Measurements from ENCODE around the gene NEMF. TPM values are rescaled to one million over a fixed set of nuclear protein-coding genes. Genes with fewer than 3 reads are reported as not detected.

NEMF gene
- total RNA-seq, 1 donor from 2014 or later: 87.9 TPM

DNA sequence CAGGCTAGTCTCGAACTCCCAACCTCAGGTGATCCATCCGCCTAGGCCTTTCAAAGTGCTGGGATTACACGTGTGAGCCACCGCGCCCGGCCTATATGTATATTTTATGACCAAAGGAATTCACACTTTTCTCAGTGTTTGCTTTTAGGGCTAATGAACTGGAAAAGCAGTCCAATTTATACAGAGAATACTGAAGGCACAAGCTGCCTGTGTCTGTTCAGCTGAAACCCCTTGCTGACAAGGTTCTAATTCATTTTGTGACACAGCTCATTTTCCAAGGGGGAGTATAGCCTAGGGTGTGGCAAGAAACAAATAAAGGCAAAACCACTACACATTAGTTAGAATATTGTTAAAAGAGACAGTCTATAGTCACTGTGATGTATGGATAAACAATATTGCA, 18.3 kb upstream of the NEMF start:
- Mint-ChIP-seq H3K27me3 (no peaks in the 10 kb centered on the region), H3K27ac (peak overlapping the region; percentile 77), H3K9me3 (no peaks in the 10 kb centered on the region), H3K4me1 (ENCODE audit: unreplicated experiment) (peaks cover 9% of the 10 kb centered on the region), H3K4me3 (no peak overlapping the region), H3K36me3 (no peaks in the 10 kb centered on the region)
- DNase-seq (ENCODE audit: extremely low spot score, unreplicated experiment): no peak
- TF ChIP-seq CTCF (conservative IDR thresholded peaks at IDR 0.05): no peak

DNA sequence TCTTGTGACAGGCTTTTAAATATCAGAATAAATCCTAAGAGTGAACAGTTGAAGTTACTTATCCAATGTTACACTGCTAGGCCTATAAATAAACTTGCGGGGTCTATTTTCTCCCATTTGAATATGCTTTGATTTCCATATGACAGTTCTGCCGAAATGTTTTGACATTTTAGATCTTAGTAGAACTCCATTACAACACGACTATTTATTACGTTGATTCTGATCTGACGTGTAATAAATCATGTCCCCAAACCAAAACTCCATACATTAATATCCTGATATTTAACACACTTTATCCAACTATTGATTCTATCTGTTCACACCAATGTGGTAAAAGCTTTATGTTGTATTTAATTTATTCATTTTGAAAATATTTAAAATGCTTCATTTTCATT, 16.1 kb upstream of the NEMF start:
- no peak for TF ChIP-seq CTCF (conservative IDR thresholded peaks at IDR 0.05)
- Mint-ChIP-seq H3K9me3 (no peaks in the 10 kb centered on the region), H3K36me3 (no peaks in the 10 kb centered on the region), H3K4me3 (peak overlapping the region; percentile 93), H3K27ac (peak overlapping the region; percentile 98), H3K4me1 (ENCODE audit: unreplicated experiment) (peaks cover 9% of the 10 kb centered on the region), H3K27me3 (no peaks in the 10 kb centered on the region)
- DNase-seq (ENCODE audit: extremely low spot score, unreplicated experiment): no peak

DNA sequence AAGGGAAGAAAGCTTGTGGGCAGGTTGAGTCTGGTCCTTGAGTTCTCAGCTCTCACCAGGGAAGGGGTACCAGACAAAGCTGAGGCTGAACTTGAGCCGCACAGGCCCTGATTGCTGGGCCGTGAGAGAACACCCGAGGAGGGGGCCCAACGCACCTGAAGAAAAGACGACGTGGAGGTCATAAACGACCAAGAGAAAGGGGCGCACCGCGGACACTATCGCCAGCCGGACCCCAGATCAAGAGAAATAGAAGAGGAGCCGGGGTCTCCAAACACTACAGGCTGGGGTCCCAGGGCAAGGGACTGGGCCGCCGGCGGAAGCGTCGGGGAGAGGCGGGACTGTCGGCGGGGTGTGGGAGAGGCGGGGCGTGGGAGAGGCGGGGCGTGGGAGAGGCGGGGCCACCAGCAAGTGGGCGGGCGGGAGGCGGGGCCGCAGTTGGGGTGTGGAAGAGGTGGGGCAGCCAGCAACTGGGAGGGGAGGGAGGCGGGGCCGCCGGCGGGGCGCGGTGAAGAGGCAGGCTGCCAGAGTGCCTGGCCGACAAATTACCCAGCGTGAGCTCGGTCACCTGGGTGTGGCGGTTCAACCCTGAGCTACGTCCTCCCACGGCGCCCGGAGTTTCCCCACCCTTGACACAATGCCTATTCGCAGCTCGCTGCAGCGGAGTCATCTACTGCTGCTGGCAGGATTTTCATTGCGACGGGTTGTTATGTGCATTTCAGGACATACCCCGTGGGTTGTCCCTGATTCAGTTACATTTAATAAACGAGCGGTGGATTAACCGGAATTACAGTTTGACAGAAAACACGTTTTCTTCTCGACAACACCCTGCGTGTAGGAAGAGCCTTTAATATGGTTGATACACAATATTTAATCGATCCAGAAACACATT, 15.5 kb upstream of the NEMF start:
- peak; percentile 92 for DNase-seq (ENCODE audit: extremely low spot score, unreplicated experiment)
- Mint-ChIP-seq H3K4me1 (ENCODE audit: unreplicated experiment) (peaks cover 9% of the 10 kb centered on the region), H3K9me3 (no peaks in the 10 kb centered on the region), H3K4me3 (peak overlapping the region; percentile 93), H3K27ac (peak overlapping the region; percentile 98), H3K27me3 (no peaks in the 10 kb centered on the region), H3K36me3 (no peaks in the 10 kb centered on the region)
- TF ChIP-seq CTCF (conservative IDR thresholded peaks at IDR 0.05): no peak

DNA sequence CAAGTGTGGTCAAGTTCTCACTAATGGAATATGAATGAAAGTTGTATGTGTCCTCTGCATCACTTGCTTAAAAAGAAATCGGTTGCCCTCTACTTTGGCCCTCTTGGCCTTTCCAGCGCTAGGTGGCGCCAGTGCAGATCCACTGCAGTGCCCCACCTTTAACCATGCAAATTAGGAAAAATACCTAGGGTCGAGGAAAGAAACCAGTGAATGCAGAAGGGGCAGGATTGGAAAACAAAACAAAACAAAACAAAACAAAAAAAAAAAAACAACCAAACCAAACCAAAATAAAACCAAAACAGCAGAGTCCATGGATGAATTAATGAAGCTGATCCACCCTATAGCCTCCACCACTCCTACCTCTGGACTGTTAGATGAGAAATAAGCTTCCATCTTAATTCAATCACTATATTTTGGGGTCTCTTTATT, 12.9 kb upstream of the NEMF start:
- H3K27ac Mint-ChIP-seq: no peak overlapping the region
- TF ChIP-seq CTCF (conservative IDR thresholded peaks at IDR 0.05): peak; percentile 91
- H3K4me1 Mint-ChIP-seq (ENCODE audit: unreplicated experiment): peaks cover 12% of the 10 kb centered on the region
- no peak for DNase-seq (ENCODE audit: extremely low spot score, unreplicated experiment)
- H3K36me3 Mint-ChIP-seq: no peaks in the 10 kb centered on the region
- H3K9me3 Mint-ChIP-seq: no peaks in the 10 kb centered on the region
- H3K27me3 Mint-ChIP-seq: peaks cover 4% of the 10 kb centered on the region
- H3K4me3 Mint-ChIP-seq: no peak overlapping the region

DNA sequence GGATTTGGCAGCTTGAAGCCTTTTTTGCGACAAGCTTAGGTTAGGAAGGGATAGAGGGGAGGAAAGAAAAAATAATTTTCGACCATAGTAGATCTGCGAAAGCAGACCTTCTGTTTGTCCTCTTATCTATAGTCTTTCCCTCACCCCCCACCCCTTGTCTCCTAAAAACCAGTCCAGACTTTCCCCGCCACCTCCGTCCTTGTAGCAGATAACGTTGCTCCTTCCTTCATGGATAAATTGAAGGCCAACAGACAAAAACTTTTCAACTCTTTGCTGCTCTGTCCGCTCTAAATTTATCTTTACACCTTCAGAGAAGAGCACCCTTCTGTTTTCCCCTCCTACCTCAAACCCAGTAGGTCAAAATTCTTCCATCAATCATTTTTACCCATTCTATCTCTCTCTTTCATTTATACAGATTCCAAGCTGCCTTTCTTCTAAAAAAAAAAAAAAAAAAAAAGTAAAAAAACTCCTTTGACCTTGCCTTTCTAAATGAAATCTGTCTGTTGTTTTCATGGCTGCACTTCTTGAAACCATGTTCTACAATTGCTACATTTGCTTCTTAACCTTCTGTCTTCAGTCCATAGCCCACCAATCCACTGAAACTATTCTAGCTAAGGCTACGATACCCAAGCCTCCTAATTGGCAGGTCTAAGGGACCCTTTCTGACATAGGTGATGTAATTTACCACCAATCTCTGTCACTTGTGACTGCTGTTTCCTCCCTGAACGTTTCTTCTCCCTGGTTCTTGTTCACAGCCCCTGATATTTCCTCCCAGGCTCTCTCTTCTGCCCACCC, 11.1 kb upstream of the NEMF start:
- no peak for TF ChIP-seq CTCF (conservative IDR thresholded peaks at IDR 0.05)
- H3K27me3 Mint-ChIP-seq: peaks cover 4% of the 10 kb centered on the region
- H3K36me3 Mint-ChIP-seq: no peaks in the 10 kb centered on the region
- H3K4me1 Mint-ChIP-seq (ENCODE audit: unreplicated experiment): peaks cover 13% of the 10 kb centered on the region
- no peak overlapping the region for H3K27ac Mint-ChIP-seq
- DNase-seq (ENCODE audit: extremely low spot score, unreplicated experiment): no peak
- no peaks in the 10 kb centered on the region for H3K9me3 Mint-ChIP-seq
- H3K4me3 Mint-ChIP-seq: no peak overlapping the region

Data from type B pancreatic cell (in vitro differentiated cells).